ENCODE data around the gene PPP5C.
"Not testable (repeated sequence)": the region's sequence is repeated elsewhere in the genome, so short reads cannot be mapped to it uniquely, and the experiment has no call there.

DNA sequence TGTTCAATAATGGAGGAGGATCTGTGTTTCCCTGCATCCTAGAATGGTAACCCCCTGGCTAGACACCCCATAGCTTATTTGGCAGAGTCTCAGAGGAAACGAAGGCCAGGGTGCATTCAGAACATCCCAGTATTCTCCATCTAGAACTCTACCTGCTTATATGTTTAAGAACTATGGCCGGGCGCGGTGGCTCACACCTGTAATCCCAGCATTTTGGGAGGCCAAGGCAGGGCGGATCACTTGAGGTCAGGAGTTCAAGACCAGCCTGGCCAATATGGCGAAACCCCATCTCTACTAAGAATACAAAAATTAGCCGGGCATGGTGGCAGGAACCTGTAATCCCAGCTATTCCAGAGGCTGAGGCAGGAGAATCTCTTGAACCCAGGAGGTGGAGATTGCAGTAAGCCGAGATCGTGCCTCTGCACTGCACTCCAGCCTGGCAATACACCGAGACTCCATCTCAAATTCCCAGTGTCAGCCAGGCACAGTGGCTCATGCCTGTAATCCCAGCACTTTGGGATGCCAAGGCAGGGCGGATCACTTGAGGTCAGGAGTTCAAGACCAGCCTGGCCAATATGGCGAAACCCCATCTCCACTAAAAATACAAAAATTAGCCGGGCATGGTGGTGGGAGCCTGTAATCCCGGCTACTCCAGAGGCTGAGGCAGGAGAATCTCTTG, 51.1 kb downstream of the PPP5C start:
- TF ChIP-seq, protein P1, sequence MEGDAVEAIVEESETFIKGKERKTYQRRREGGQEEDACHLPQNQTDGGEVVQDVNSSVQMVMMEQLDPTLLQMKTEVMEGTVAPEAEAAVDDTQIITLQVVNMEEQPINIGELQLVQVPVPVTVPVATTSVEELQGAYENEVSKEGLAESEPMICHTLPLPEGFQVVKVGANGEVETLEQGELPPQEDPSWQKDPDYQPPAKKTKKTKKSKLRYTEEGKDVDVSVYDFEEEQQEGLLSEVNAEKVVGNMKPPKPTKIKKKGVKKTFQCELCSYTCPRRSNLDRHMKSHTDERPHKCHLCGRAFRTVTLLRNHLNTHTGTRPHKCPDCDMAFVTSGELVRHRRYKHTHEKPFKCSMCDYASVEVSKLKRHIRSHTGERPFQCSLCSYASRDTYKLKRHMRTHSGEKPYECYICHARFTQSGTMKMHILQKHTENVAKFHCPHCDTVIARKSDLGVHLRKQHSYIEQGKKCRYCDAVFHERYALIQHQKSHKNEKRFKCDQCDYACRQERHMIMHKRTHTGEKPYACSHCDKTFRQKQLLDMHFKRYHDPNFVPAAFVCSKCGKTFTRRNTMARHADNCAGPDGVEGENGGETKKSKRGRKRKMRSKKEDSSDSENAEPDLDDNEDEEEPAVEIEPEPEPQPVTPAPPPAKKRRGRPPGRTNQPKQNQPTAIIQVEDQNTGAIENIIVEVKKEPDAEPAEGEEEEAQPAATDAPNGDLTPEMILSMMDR (IDR thresholded peaks at IDR 0.05), result not testable (repeated sequence)
- not testable (repeated sequence) for TF ChIP-seq POLR2A (IDR thresholded peaks at IDR 0.05)
